ENCODE data around the gene PPM1E.

DNA sequence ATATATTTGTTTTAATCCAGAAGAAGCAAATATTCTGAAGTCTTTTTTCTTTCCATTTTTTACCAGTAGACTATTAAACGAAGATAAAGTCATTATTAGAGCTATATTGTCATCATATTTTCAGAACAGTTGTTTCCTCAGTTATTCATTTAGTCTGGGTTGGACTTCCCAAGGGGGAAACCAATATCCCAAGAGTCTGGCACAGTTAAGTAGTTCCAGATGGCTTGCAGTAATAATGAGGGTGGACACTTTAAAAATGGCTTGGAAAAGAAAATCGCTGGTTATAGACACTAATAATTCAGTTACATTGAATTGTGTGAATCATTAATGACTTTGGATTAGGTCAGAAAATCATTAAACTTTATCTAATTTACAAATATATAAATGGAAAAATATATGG lies 3.9 kb downstream of the PPM1E start:
- TF ChIP-seq, protein P1, sequence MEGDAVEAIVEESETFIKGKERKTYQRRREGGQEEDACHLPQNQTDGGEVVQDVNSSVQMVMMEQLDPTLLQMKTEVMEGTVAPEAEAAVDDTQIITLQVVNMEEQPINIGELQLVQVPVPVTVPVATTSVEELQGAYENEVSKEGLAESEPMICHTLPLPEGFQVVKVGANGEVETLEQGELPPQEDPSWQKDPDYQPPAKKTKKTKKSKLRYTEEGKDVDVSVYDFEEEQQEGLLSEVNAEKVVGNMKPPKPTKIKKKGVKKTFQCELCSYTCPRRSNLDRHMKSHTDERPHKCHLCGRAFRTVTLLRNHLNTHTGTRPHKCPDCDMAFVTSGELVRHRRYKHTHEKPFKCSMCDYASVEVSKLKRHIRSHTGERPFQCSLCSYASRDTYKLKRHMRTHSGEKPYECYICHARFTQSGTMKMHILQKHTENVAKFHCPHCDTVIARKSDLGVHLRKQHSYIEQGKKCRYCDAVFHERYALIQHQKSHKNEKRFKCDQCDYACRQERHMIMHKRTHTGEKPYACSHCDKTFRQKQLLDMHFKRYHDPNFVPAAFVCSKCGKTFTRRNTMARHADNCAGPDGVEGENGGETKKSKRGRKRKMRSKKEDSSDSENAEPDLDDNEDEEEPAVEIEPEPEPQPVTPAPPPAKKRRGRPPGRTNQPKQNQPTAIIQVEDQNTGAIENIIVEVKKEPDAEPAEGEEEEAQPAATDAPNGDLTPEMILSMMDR (IDR thresholded peaks at IDR 0.05; ENCODE audit: low read depth, low read length) = no peak
- TF ChIP-seq, protein P2, sequence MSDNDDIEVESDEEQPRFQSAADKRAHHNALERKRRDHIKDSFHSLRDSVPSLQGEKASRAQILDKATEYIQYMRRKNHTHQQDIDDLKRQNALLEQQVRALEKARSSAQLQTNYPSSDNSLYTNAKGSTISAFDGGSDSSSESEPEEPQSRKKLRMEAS (IDR thresholded peaks at IDR 0.05; ENCODE audit: low read depth, low read length) = no peak
